ENCODE measurements around the gene HDAC4. TPM values are rescaled to one million over a fixed set of nuclear protein-coding genes. Genes with fewer than 3 reads are reported as not detected.

HDAC4 gene
- total RNA-seq, 1 experiment from 2014 or later, result 40.1 TPM

GRCh38 chr2:239288237-239288636, 112.6 kb downstream of the HDAC4 start:
- Histone ChIP-seq H3K4me1 (ENCODE audit: control insufficient read depth, insufficient read depth, low read length) (no peaks in the 10 kb centered on the region), H3K27me3 (ENCODE audit: control insufficient read depth, insufficient read depth, low read length) (no peaks in the 10 kb centered on the region), H3K4me3 (ENCODE audit: low read depth in 2 of 2, low read length in 2 of 2) (no peak overlapping the region), H3K27ac (ENCODE audit: low read length) (no peak overlapping the region), H3K9me3 (ENCODE audit: control insufficient read depth, insufficient read depth, low read depth, low read length) (no peaks in the 10 kb centered on the region), H3K36me3 (ENCODE audit: control insufficient read depth, insufficient read depth, low read length) (no peaks in the 10 kb centered on the region)
- BruUV-seq (replicated peaks), result no TSS peak
- ChIA-PET POLR2A (no interaction called here), CTCF (no interaction called here)
- TF ChIP-seq REST (IDR thresholded peaks at IDR 0.05; ENCODE audit: insufficient read depth in 1 of 2, low read depth in 2 of 2, low read length in 1 of 2) (no peak), POLR2AphosphoS5 (IDR thresholded peaks at IDR 0.05; ENCODE audit: low read depth, low read length) (no peak), TCF7L2 (IDR thresholded peaks at IDR 0.05; ENCODE audit: low read depth, low read length) (no peak), SIN3A (IDR thresholded peaks at IDR 0.05; ENCODE audit: borderline replicate concordance, insufficient read depth, low read depth, low read length) (no peak)
- TF ChIP-seq, protein P1, sequence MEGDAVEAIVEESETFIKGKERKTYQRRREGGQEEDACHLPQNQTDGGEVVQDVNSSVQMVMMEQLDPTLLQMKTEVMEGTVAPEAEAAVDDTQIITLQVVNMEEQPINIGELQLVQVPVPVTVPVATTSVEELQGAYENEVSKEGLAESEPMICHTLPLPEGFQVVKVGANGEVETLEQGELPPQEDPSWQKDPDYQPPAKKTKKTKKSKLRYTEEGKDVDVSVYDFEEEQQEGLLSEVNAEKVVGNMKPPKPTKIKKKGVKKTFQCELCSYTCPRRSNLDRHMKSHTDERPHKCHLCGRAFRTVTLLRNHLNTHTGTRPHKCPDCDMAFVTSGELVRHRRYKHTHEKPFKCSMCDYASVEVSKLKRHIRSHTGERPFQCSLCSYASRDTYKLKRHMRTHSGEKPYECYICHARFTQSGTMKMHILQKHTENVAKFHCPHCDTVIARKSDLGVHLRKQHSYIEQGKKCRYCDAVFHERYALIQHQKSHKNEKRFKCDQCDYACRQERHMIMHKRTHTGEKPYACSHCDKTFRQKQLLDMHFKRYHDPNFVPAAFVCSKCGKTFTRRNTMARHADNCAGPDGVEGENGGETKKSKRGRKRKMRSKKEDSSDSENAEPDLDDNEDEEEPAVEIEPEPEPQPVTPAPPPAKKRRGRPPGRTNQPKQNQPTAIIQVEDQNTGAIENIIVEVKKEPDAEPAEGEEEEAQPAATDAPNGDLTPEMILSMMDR (IDR thresholded peaks at IDR 0.05), result no peak
- ATAC-seq (no peak), DNase-seq (ENCODE audit: low read depth, low spot score) (no peak)
- intact Hi-C loops (cut with micrococcal nuclease; ENCODE audit: unreplicated experiment), result no loop called here
- in situ Hi-C loops (cut with HindIII; ENCODE audit: low pct_unique_long_range_greater_than_20kb, low sequenced_read_pairs), result no loop called here

GRCh38 chr2:239287461-239287860, 113.4 kb downstream of the HDAC4 start:
- CTCF ChIA-PET, result no interaction called here
- Histone ChIP-seq H3K27ac (ENCODE audit: low read length) (no peak overlapping the region), H3K9me3 (ENCODE audit: control insufficient read depth, insufficient read depth, low read depth, low read length) (no peaks in the 10 kb centered on the region), H3K4me1 (ENCODE audit: control insufficient read depth, insufficient read depth, low read length) (no peaks in the 10 kb centered on the region), H3K4me3 (ENCODE audit: low read depth in 2 of 2, low read length in 2 of 2) (no peak overlapping the region), H3K36me3 (ENCODE audit: control insufficient read depth, insufficient read depth, low read length) (no peaks in the 10 kb centered on the region), H3K27me3 (ENCODE audit: control insufficient read depth, insufficient read depth, low read length) (no peaks in the 10 kb centered on the region)
- POLR2A ChIA-PET, result no interaction called here
- in situ Hi-C loops (cut with HindIII; ENCODE audit: low pct_unique_long_range_greater_than_20kb, low sequenced_read_pairs), result no loop called here
- intact Hi-C loops (cut with micrococcal nuclease; ENCODE audit: unreplicated experiment), result no loop called here
- DNase-seq (ENCODE audit: low read depth, low spot score) (no peak), ATAC-seq (no peak)
- BruUV-seq (replicated peaks), result no TSS peak
- TF ChIP-seq REST (IDR thresholded peaks at IDR 0.05; ENCODE audit: insufficient read depth in 1 of 2, low read depth in 2 of 2, low read length in 1 of 2), result no peak
- TF ChIP-seq, protein P1 (IDR thresholded peaks at IDR 0.05), result no peak
